Spleen (tissue), 7 donors: ENCODE measurements around the gene CALB2.

Experiments
- POLR2A ChIP-seq, 3 donors: fragments of 450-650 bp; IDR thresholded peaks; one replicate each; pipeline ENCODE4 v1.5.1; 2017; ENCODE audit warnings: antibody characterized with exemption in 3 of 3, mild to moderate bottlenecking in 1 of 3
- POLR2AphosphoS5 ChIP-seq, 3 donors: sonication (generic); formaldehyde crosslinking; IDR thresholded peaks; one replicate each; pipeline ENCODE4 v1.5.1; 2017; ENCODE audit warnings: antibody characterized with exemption in 3 of 3
- TF ChIP-seq, protein P1 (sequence below), 11 experiments: fragments of 200-600 bp in 7 of 11; fragments of 450-650 bp in 4 of 11; sonication (generic) in 4 of 11; IDR thresholded peaks in 8 of 11; conservative IDR thresholded peaks in 3 of 11; 1 replicate in 7 of 11; 2 replicates in 4 of 11; pipeline versions ENCODE4 v1.4.0 to v1.8.0; 2016 to 2021; ENCODE audit warnings: antibody characterized with exemption in 11 of 11, inconsistent platforms in 4 of 11, mild to moderate bottlenecking in 1 of 11
- donor health status: DM: no; HTN: no; CAD: no; lungs with moderate emphysema.
- donor health status: DM: no; HTN: no; CAD: no.
- donor health status: DM: no; HTN: no; CAD: no.

DNA sequence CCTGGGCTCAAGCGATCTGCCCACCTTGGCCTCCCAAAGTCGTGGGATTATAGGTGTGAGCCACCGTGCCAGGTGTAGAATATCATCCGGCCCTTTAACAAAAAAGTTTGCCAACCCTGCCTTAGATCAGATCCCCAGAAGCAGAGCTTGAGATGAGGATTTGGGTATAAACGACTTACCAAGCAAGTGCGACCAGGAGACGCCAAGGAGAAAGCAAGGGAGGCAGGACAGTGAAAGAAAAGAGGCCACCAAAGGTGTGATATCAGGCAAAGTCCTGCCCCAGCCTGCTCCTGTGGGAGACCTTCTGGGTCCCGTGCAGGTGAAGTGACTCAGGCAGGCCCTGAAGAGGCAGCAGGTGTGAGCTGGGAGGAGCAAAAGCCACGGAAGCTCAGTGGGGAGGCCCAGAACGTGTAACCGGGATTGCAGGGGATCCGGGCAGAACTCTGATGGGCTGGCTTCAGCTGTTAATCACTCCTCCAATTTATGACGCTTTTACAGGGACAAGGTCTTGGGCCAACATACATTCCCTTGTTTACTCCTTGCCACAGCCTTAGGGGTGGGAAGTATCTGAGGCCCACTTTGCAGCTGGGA is 14.1 kb upstream of the CALB2 start:
- TF ChIP-seq, protein P1, sequence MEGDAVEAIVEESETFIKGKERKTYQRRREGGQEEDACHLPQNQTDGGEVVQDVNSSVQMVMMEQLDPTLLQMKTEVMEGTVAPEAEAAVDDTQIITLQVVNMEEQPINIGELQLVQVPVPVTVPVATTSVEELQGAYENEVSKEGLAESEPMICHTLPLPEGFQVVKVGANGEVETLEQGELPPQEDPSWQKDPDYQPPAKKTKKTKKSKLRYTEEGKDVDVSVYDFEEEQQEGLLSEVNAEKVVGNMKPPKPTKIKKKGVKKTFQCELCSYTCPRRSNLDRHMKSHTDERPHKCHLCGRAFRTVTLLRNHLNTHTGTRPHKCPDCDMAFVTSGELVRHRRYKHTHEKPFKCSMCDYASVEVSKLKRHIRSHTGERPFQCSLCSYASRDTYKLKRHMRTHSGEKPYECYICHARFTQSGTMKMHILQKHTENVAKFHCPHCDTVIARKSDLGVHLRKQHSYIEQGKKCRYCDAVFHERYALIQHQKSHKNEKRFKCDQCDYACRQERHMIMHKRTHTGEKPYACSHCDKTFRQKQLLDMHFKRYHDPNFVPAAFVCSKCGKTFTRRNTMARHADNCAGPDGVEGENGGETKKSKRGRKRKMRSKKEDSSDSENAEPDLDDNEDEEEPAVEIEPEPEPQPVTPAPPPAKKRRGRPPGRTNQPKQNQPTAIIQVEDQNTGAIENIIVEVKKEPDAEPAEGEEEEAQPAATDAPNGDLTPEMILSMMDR (IDR thresholded peaks at IDR 0.05 in 8 of 11, conservative IDR thresholded peaks at IDR 0.05 in 3 of 11): no peak
- no peak for TF ChIP-seq POLR2AphosphoS5 (IDR thresholded peaks at IDR 0.05)
- no peak for TF ChIP-seq POLR2A (IDR thresholded peaks at IDR 0.05)
